ENCODE results near the gene KDM2B. TPM values are rescaled to one million over a fixed set of nuclear protein-coding genes. Genes with fewer than 3 reads are reported as not detected.

Gene KDM2B
- total RNA-seq, 4 donors from 2014 or later = 14.8 to 27.0 (median 16.7) TPM

- TF ChIP-seq, protein P1, sequence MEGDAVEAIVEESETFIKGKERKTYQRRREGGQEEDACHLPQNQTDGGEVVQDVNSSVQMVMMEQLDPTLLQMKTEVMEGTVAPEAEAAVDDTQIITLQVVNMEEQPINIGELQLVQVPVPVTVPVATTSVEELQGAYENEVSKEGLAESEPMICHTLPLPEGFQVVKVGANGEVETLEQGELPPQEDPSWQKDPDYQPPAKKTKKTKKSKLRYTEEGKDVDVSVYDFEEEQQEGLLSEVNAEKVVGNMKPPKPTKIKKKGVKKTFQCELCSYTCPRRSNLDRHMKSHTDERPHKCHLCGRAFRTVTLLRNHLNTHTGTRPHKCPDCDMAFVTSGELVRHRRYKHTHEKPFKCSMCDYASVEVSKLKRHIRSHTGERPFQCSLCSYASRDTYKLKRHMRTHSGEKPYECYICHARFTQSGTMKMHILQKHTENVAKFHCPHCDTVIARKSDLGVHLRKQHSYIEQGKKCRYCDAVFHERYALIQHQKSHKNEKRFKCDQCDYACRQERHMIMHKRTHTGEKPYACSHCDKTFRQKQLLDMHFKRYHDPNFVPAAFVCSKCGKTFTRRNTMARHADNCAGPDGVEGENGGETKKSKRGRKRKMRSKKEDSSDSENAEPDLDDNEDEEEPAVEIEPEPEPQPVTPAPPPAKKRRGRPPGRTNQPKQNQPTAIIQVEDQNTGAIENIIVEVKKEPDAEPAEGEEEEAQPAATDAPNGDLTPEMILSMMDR (IDR thresholded peaks at IDR 0.05) = no peak
- ATAC-seq (ENCODE audit: low FRiP score) = no peak
- no peak for DNase-seq (ENCODE audit: low spot score)
Measured at GRCh38 chr12:121413917-121414316, 166.9 kb downstream of the KDM2B start.

DNA sequence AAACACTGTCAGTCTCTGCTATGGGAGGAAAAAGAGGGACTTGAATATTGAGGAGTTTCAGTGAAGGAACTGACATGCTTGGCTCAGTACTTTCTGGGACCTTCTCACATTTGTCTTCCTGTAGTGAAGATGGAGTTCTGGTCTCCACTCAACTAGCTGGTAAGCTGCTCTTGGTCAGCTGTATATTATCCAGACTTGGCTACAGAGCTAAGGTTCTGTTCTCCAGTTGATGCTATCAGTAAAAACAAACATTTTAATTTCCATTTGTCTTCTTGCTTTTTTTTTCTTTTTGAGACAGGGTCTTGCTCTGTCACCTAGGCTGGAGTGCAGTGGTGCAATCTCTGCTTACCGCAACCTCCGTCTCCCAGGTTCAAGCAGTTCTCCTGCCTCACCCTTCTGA is 175.6 kb downstream of the KDM2B start:
- ATAC-seq (ENCODE audit: low FRiP score) = no peak
- TF ChIP-seq, protein P1 (IDR thresholded peaks at IDR 0.05) = no peak

DNA sequence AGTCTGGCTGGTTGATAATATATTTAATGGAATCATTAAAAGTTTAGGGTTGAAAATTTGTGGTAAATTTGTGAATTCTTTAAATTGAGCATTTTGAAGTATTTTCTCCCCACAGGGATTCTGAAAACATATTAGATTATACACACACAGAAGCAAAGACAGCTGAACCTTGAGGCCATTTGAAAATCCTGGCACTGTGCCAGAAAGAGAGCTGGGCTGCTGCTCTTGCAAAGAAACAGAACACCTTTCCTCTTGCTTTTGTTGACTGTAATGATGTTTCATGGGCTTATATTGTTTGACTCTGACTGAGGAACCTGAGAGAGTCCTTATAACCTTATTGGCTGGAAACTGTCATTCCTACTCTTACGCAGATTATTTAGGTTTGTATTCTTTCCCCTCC is 176.1 kb downstream of the KDM2B start:
- TF ChIP-seq, protein P1 (IDR thresholded peaks at IDR 0.05) = no peak
- no peak for ATAC-seq (ENCODE audit: low FRiP score)
- DNase-seq (ENCODE audit: low spot score) = no peak

More for the DNA sequence above, 175.6 kb downstream of the KDM2B start:
- no peak for DNase-seq (ENCODE audit: low spot score)

DNA sequence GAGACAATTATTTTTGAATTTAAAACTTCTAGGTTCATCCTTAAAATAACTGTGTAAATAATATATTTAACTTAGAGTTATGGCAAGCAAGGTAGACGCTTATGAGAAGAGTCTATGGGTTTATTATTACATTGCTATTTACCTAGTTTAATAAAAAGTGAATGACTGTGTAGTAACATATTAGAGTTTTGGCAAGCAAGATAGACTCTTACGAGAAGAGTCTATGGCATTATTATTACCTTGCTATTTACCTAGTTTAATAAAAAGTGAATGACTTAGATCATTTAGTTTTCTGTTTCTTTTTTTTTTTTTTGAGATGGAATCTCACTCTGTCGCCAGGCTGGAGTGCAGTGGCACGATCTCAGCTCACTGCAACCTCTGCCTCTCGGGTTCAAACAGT is 177.1 kb downstream of the KDM2B start:
- ATAC-seq (ENCODE audit: low FRiP score) (no peak), DNase-seq (ENCODE audit: low spot score) (no peak)
- TF ChIP-seq, protein P1 (IDR thresholded peaks at IDR 0.05) = no peak

GRCh38 chr12:121400332-121401139 is 180.3 kb downstream of the KDM2B start:
- ATAC-seq (ENCODE audit: low FRiP score) (peak; percentile 49), DNase-seq (ENCODE audit: low spot score) (peak; percentile 26)
- TF ChIP-seq, protein P1 (IDR thresholded peaks at IDR 0.05) = no peak

GRCh38 chr12:121399391-121400331 is 181.2 kb downstream of the KDM2B start, which contains the start of gene RNF34:
Gene RNF34, plus strand, starts transcription at chr12:121400118. Its CDS starts 95 bp downstream, at chr12:121400213.
- ATAC-seq (ENCODE audit: low FRiP score) = peak; percentile 99
- DNase-seq (ENCODE audit: low spot score) = peak; percentile 87
- TF ChIP-seq, protein P1 (IDR thresholded peaks at IDR 0.05) = no peak

All from omental fat pad (tissue), 4 donors.